Esophagus squamous epithelium (tissue), 5 donors: ENCODE measurements around the gene SPRR2E. TPM values are rescaled to one million over a fixed set of nuclear protein-coding genes. Genes with fewer than 3 reads are reported as not detected.
"Not testable (repeated sequence)": the region's sequence is repeated elsewhere in the genome, so short reads cannot be mapped to it uniquely, and the experiment has no call there.

Experiments used
- DNase-seq: peaks from one replicate; lab custom pipeline; 2025; lab: John Stamatoyannopoulos, UW
- H3K27ac ChIP-seq, 4 donors: fragments of 200-600 bp; sonication (generic); one replicate each; pipeline ENCODE4 v1.5.1; 2016 to 2019; ENCODE audit warnings: mild to moderate bottlenecking in 1 of 4
- H3K27me3 ChIP-seq, 4 donors: fragments of 200-600 bp; sonication (generic); 1 replicate in 3 of 4; 2 replicates in 1 of 4; pipeline versions ENCODE4 v1.5.1 to v1.6.0; 2017 to 2021; ENCODE audit warnings: antibody characterized with exemption in 1 of 4
- H3K36me3 ChIP-seq, 3 donors: fragments of 200-600 bp; sonication (generic); one replicate each; pipeline ENCODE4 v1.5.1; 2016 to 2019
- H3K4me1 ChIP-seq, 3 donors: fragments of 200-600 bp; sonication (generic); one replicate each; pipeline ENCODE4 v1.5.1; 2017 to 2019
- H3K4me3 ChIP-seq, 4 donors: fragments of 200-600 bp; sonication (generic); 1 replicate in 3 of 4; 2 replicates in 1 of 4; pipeline ENCODE4 v1.5.1; 2016 to 2019; ENCODE audit warnings: mild to moderate bottlenecking in 2 of 4, moderate library complexity in 1 of 4
- H3K9me3 ChIP-seq, 3 donors: fragments of 200-600 bp; sonication (generic); one replicate each; pipeline ENCODE4 v1.5.1; 2016 to 2019
- CTCF ChIP-seq, 6 experiments: fragments of 450-650 bp in 4 of 6; fragments of 200-600 bp in 2 of 6; sonication (generic) in 2 of 6; IDR thresholded peaks; one replicate each; pipeline ENCODE4 v1.5.1; 2016 to 2019; ENCODE audit warnings: antibody characterized with exemption in 6 of 6, mild to moderate bottlenecking in 4 of 6, moderate library complexity in 4 of 6
- POLR2A ChIP-seq, 4 donors: fragments of 450-650 bp; IDR thresholded peaks; one replicate each; pipeline ENCODE4 v1.6.1; 2017; ENCODE audit warnings: antibody characterized with exemption in 4 of 4, mild to moderate bottlenecking in 4 of 4, moderate library complexity in 3 of 4
- WGBS, 2 donors: methylation state at CpG; one replicate each; pipeline ENCODE4 v1.1.5; 2018; 5-methylcytosine and 5-hydroxymethylcytosine counted together
- intact Hi-C: fragments of 100-400 bp; cut with DNase I; formaldehyde crosslinking; loops from one replicate; pipeline ENCODE4 v1.15.0; 2022
- total RNA-seq, 4 donors: library from RNA; depleted of rRNA; stranded (reverse); fragments of >200 nt; gene quantifications; one replicate each; pipeline ENCODE4 v1.1.0, GENCODE V29; 2016
- donor health status: DM: yes; HTN: yes; CAD: no.

Gene SPRR2E
- total RNA-seq, 4 donors from 2014 or later, result 4.0 to 3,177 (median 449) TPM

GRCh38 chr1:153070243-153070642 lies 24.1 kb downstream of the SPRR2E start:
- Histone ChIP-seq H3K9me3 (no peaks in the 10 kb centered on the region), H3K4me3 (no peak overlapping the region), H3K27me3 (no peaks in the 10 kb centered on the region), H3K27ac (no peak overlapping the region), H3K36me3 (no peaks in the 10 kb centered on the region), H3K4me1 (peaks cover 0 to 4% (median 0%) of the 10 kb centered on the region in 3 donors)
- intact Hi-C loops, result no loop called here
- TF ChIP-seq CTCF (IDR thresholded peaks at IDR 0.05) (peak in 1 of 6 experiments; percentile 13), POLR2A (IDR thresholded peaks at IDR 0.05) (no peak)
- 72 to 80% methylated on average over 2 of the region's 2 CpGs for WGBS, 2 donors
- DNase-seq, result no peak

GRCh38 chr1:153058826-153059784 lies 35.2 kb downstream of the SPRR2E start:
- H3K27me3 ChIP-seq, result no peaks in the 10 kb centered on the region
- no peaks in the 10 kb centered on the region for H3K9me3 ChIP-seq
- WGBS, 2 donors, result 77% methylated on average over 6 of the region's 6 CpGs
- H3K36me3 ChIP-seq, result no peaks in the 10 kb centered on the region
- H3K4me3 ChIP-seq, result no peak overlapping the region
- TF ChIP-seq CTCF (IDR thresholded peaks at IDR 0.05) (no peak), POLR2A (IDR thresholded peaks at IDR 0.05) (no peak)
- no peak overlapping the region for H3K27ac ChIP-seq
- intact Hi-C loops, result no loop called here
- H3K4me1 ChIP-seq, result peaks cover 0 to 6% (median 0%) of the 10 kb centered on the region in 3 donors
- no peak for DNase-seq

- intact Hi-C loops, result no loop called here
Observed at GRCh38 chr1:153058154-153058553, 36.2 kb downstream of the SPRR2E start.

GRCh38 chr1:153057375-153057774 lies 37.0 kb downstream of the SPRR2E start, which contains the start of gene SPRR2A:
TSS of gene SPRR2A (minus strand) at chr1:153057512. CDS start at chr1:153056735, 777 bp downstream.
- DNase-seq, result no peak
- no peaks in the 10 kb centered on the region for H3K9me3 ChIP-seq
- H3K4me3 ChIP-seq, result peak within 1 kb of the TSS; percentile 1 to 14 (median 4)
- H3K4me1 ChIP-seq, result peaks cover 0 to 6% (median 0%) of the 10 kb centered on the region in 3 donors
- no peaks in the 10 kb centered on the region for H3K27me3 ChIP-seq
- whole genome bisulfite sequencing, 2 donors, result 35 to 51% methylated on average over 2 of the region's 2 CpGs
- peak within 1 kb of the TSS in 2 of 4 donors; percentile 52 to 60 for H3K27ac ChIP-seq
- intact Hi-C loops, result no loop called here
- no peaks in the 10 kb centered on the region for H3K36me3 ChIP-seq
- TF ChIP-seq POLR2A (IDR thresholded peaks at IDR 0.05) (no peak), CTCF (IDR thresholded peaks at IDR 0.05) (no peak)

More at GRCh38 chr1:153058154-153058553, 36.2 kb downstream of the SPRR2E start:
- no peak for DNase-seq
- Histone ChIP-seq H3K4me3 (no peak overlapping the region), H3K27me3 (no peaks in the 10 kb centered on the region), H3K9me3 (no peaks in the 10 kb centered on the region), H3K27ac (peak overlapping the region in 2 of 4 donors; percentile 44 to 60), H3K36me3 (no peaks in the 10 kb centered on the region), H3K4me1 (peaks cover 0 to 6% (median 0%) of the 10 kb centered on the region in 3 donors)
- 41 to 47% methylated on average over 2 of the region's 2 CpGs for WGBS, 2 donors
- TF ChIP-seq POLR2A (IDR thresholded peaks at IDR 0.05) (no peak), CTCF (IDR thresholded peaks at IDR 0.05) (peak in 2 of 6 experiments; percentile 18 to 20)

GRCh38 chr1:153056111-153056510 lies 38.2 kb downstream of the SPRR2E start:
- intact Hi-C loops, H3K4me1 ChIP-seq, H3K36me3 ChIP-seq, H3K9me3 ChIP-seq, H3K27me3 ChIP-seq, DNase-seq: not testable (repeated sequence)
- TF ChIP-seq CTCF (IDR thresholded peaks at IDR 0.05), result peak in 1 of 6 experiments; percentile 37
- Histone ChIP-seq H3K4me3 (peak overlapping the region in 1 of 4 donors; percentile 2), H3K27ac (peak overlapping the region in 1 of 4 donors; percentile 54)
- 41 to 42% methylated on average over 3 of the region's 3 CpGs for WGBS, 2 donors
